ENCODE data around the gene CDC42EP1.
"Not testable (repeated sequence)": the region's sequence is repeated elsewhere in the genome, so short reads cannot be mapped to it uniquely, and the experiment has no call there.

CDC42EP1 gene

GRCh38 chr22:37559901-37560607, at the start of gene CDC42EP1:
CDC42EP1 (plus strand) TSS chr22:37560480; CDS start chr22:37566350, 5,870 bp downstream.
- in situ Hi-C loops (cut with MboI; ENCODE audit: low sequenced_read_pairs), result no loop called here

GRCh38 chr22:37511395-37512104, 48.7 kb upstream of the CDC42EP1 start:
- in situ Hi-C loops (cut with MboI; ENCODE audit: low sequenced_read_pairs), result no loop called here

GRCh38 chr22:37514526-37515051, 45.7 kb upstream of the CDC42EP1 start:
- in situ Hi-C loops (cut with MboI; ENCODE audit: low sequenced_read_pairs), result no loop called here

GRCh38 chr22:37515901-37516300, 44.4 kb upstream of the CDC42EP1 start:
- in situ Hi-C loops (cut with MboI; ENCODE audit: low sequenced_read_pairs), result no loop called here

GRCh38 chr22:37516456-37516855, 43.8 kb upstream of the CDC42EP1 start:
- in situ Hi-C loops (cut with MboI; ENCODE audit: low sequenced_read_pairs), result no loop called here

- in situ Hi-C loops (cut with MboI; ENCODE audit: low sequenced_read_pairs), result no loop called here
Measured at GRCh38 chr22:37517826-37518450, 42.3 kb upstream of the CDC42EP1 start.

GRCh38 chr22:37518509-37519267, 41.6 kb upstream of the CDC42EP1 start:
- in situ Hi-C loops (cut with MboI; ENCODE audit: low sequenced_read_pairs), result no loop called here

GRCh38 chr22:37519268-37520195, 40.7 kb upstream of the CDC42EP1 start, which contains the start of gene CARD10:
CARD10 (minus strand) TSS chr22:37519415; CDS start chr22:37519200, 215 bp downstream.
- in situ Hi-C loops (cut with MboI; ENCODE audit: low sequenced_read_pairs), result no loop called here

- in situ Hi-C loops (cut with MboI; ENCODE audit: low sequenced_read_pairs), result no loop called here
Measured at GRCh38 chr22:37520776-37521191, 39.5 kb upstream of the CDC42EP1 start.

- in situ Hi-C loops (cut with MboI; ENCODE audit: low sequenced_read_pairs), result no loop called here
Measured at GRCh38 chr22:37521236-37521739, 39.0 kb upstream of the CDC42EP1 start.

- in situ Hi-C loops (cut with MboI; ENCODE audit: low sequenced_read_pairs), result no loop called here
Measured at GRCh38 chr22:37522482-37522881, 37.8 kb upstream of the CDC42EP1 start.

- in situ Hi-C loops (cut with MboI; ENCODE audit: low sequenced_read_pairs), result no loop called here
Measured at GRCh38 chr22:37525073-37525745, 35.1 kb upstream of the CDC42EP1 start.

- in situ Hi-C loops (cut with MboI; ENCODE audit: low sequenced_read_pairs), result no loop called here
Measured at GRCh38 chr22:37525746-37526350, 34.4 kb upstream of the CDC42EP1 start.

GRCh38 chr22:37526376-37526775, 33.9 kb upstream of the CDC42EP1 start:
- in situ Hi-C loops (cut with MboI; ENCODE audit: low sequenced_read_pairs), result no loop called here

- in situ Hi-C loops (cut with MboI; ENCODE audit: low sequenced_read_pairs), result not testable (repeated sequence)
Measured at GRCh38 chr22:37527081-37527752, 33.1 kb upstream of the CDC42EP1 start.

GRCh38 chr22:37527952-37528351, 32.3 kb upstream of the CDC42EP1 start:
- in situ Hi-C loops (cut with MboI; ENCODE audit: low sequenced_read_pairs), result not testable (repeated sequence)

GRCh38 chr22:37529652-37530345, 30.5 kb upstream of the CDC42EP1 start:
- in situ Hi-C loops (cut with MboI; ENCODE audit: low sequenced_read_pairs), result no loop called here

Measured in HL-60/S4 treated with retinoic acid at 250 ng/mL for 4 days and 3 days (cell line).